Left cardiac atrium (tissue), 4 donors: ENCODE measurements around the gene MDM4. TPM values are rescaled to one million over a fixed set of nuclear protein-coding genes. Genes with fewer than 3 reads are reported as not detected.
"Not testable (repeated sequence)": the region's sequence is repeated elsewhere in the genome, so short reads cannot be mapped to it uniquely, and the experiment has no call there.

Experiments used
- ATAC-seq, 2 donors: fragments of 200-7000 bp; cut with Tn5 transposase; one replicate each; pipeline ENCODE4 v1.9.1; 2020; ENCODE audit warnings: mild to moderate bottlenecking in 2 of 2, moderate library complexity in 2 of 2
- DNase-seq: peaks from one replicate; pipeline ENCODE4 v3.0.0-alpha.2; 2020
- intact Hi-C, 2 donors: fragments of 100-400 bp; cut with DNase I; formaldehyde crosslinking; loops; one replicate each; pipeline versions ENCODE4 v1.14.1 to v1.15.1; 2022 to 2023
- total RNA-seq, 2 donors: library from RNA; stranded (reverse); fragmentation: NEBNext Ultra II Directional; extraction: Animal tissue kit (Norgen Biotek cat#: 25700); gene quantifications; one replicate each; pipeline ENCODE4 v1.2.1, GENCODE V29; 2021
- donor health status: DM: no; HTN: yes; CAD: no.
- donor health status: DM: no; HTN: yes; CAD: no; lungs with severe emphysema.
- donor health status: DM: yes; HTN: yes; CAD: no.
- donor health status: Dilated cardiomyopathy.

Gene MDM4
- total RNA-seq, 2 donors from 2014 or later, result 34.7 to 41.7 TPM

GRCh38 chr1:204506969-204507316 lies 9.3 kb upstream of the MDM4 start:
- intact Hi-C loops, result no loop called here
- ATAC-seq (peak; percentile 91 to 92), DNase-seq (peak; percentile 79)

- ATAC-seq (peak; percentile 23 to 24), DNase-seq (no peak)
- intact Hi-C loops, result no loop called here
Measured at GRCh38 chr1:204507317-204508105, 8.7 kb upstream of the MDM4 start.

GRCh38 chr1:204509186-204509635 lies 7.0 kb upstream of the MDM4 start:
- DNase-seq (no peak), ATAC-seq (no peak)
- intact Hi-C loops, result no loop called here

DNA sequence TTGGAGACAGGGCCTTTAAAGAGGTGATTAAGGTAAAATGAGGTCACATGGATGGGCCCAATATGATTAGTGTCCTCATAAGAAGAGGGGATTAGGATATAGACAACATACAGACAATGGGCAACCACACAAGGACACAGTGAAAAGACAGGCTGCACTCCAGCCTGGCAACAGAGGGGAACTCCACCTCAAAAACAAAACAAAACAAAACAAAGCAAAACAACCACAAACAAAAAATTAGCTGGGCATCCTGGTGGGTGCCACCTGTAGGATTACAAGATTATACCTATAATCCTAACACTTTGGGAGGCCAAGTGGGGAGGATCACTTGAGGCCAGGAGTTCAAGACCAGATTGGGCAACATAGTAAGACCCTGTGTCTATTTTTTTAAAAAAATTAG lies 4.8 kb upstream of the MDM4 start:
- intact Hi-C loops, result no loop called here
- ATAC-seq, result no peak
- no peak for DNase-seq

DNA sequence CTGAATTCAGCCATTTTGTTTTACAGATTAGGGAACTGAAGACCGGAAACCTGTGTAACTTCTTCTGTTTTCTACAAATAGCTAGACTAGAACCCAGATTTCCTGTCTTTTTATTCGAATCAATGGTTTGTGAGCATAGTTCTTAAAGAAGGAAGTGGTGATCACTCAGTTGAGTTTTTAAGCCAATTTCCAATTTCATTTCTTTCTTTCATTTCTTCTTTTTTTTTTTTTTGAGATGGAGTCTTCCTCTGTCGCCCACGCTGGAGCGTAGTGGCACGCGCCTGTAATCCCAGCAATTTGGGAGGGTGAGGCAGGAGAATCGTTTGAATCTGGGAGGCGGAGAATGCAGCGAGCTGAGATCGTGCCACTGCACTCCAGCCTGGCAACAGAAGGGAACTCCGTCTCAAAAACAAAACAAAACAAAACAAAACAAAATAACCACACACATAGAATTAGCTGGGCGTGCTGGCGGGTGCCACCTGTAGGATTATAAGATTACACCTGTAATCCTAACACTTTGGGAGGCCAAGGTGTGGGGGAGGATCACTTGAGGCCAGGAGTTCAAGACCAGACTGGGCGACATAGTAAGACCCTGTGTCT lies 3.0 kb upstream of the MDM4 start:
- ATAC-seq (no peak), DNase-seq (no peak)
- intact Hi-C loops, result no loop called here

GRCh38 chr1:204514828-204515227 lies 1.4 kb upstream of the MDM4 start:
- no peak for ATAC-seq
- no peak for DNase-seq
- intact Hi-C loops, result no loop called here

DNA sequence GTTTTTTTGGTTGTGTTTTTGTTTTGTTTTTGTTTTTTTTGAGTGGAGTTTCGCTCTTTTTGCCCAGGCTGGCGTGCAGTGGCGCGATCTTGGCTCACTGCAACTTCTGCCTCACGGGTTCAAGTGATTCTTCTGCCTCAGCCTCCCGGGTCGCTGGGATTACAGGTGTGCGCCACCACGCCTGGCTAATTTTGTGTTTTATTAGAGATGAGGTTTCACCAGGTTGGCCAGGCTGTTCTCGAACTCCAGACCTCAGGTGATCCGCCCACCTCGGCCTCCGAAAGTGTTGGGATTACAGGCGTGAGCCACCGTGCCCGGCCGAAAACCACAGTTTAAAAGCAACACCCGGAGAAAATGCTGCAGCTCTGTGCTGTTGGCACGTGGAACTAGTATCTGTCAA lies 1.2 kb downstream of the MDM4 start:
- DNase-seq, ATAC-seq, intact Hi-C loops: not testable (repeated sequence)

DNA sequence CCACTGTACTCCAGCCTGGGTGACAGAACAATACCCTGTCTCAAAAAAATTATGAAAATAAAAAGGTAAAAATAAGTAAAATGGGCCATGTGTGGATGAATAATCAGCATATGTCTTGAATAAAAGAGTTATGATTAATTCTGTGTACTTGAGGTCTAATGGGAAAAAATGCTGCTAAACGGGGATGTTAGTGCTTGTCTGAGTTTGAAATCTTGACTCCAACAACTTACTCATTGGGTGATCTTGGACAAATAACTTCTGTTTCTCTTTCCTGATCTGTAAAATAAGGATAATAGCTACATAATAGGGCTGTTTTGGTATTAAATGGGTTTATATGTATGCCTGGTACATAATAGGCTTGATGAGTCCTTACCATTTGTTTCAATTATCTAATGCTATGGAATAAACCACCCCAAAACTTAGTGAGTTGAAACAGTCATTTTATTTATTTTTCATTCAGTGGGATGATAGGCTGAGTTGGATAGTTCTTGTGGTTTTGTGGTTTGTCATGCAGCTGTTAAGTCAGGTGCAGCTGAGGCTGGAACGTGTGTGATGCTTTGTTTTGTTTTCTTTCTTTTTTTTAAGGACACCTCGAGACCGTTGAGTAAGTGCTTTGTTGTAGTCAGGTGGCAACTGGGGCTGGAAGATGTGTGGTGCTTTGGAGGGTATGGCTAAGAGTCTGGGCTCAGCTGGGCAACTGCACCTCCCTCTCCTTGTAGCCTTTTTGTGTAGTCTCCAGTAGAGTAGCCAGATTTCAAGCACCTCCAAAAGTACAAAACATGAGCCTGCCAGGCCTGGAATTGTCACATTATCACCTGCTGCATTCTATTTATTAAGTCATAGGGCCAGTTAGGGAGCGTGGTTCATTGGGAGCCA lies 4.9 kb downstream of the MDM4 start:
- intact Hi-C loops, result no loop called here
- DNase-seq, result no peak
- ATAC-seq, result no peak

- ATAC-seq, DNase-seq, intact Hi-C loops: not testable (repeated sequence)
Measured at GRCh38 chr1:204521941-204522521, 5.8 kb downstream of the MDM4 start.

GRCh38 chr1:204523605-204524215 lies 7.5 kb downstream of the MDM4 start:
- no peak for ATAC-seq
- no peak for DNase-seq
- intact Hi-C loops, result no loop called here

GRCh38 chr1:204524986-204525385 lies 8.8 kb downstream of the MDM4 start:
- DNase-seq (no peak), ATAC-seq (no peak)
- intact Hi-C loops, result no loop called here

- intact Hi-C loops, result no loop called here
- ATAC-seq (peak in 1 of 2 donors; percentile 41), DNase-seq (no peak)
Measured at GRCh38 chr1:204528241-204528640, 12.0 kb downstream of the MDM4 start.

DNA sequence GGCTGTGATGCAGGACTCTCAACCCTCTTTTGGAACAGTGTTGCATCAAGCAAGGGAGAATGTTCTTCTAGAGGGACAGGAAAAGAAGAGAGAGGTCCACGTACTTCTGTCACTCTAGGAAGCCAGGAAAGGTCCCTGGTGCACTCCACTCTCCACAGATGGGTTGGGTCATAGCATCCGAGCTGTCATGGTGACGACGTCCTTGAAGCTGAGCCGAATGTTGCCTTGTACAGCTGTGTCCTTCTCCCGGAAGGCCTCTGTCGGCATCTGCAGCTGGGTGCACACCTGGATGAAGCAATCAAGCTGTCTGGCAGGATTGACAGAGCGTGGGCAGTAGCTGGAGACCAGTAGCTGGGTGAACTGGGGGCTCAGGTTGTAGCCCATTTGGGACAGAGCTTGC lies 12.5 kb downstream of the MDM4 start:
- intact Hi-C loops, result no loop called here
- DNase-seq (no peak), ATAC-seq (no peak)

GRCh38 chr1:204529371-204529895 lies 13.2 kb downstream of the MDM4 start:
- peak in 1 of 2 donors; percentile 22 for ATAC-seq
- DNase-seq, result no peak
- intact Hi-C loops, result no loop called here

DNA sequence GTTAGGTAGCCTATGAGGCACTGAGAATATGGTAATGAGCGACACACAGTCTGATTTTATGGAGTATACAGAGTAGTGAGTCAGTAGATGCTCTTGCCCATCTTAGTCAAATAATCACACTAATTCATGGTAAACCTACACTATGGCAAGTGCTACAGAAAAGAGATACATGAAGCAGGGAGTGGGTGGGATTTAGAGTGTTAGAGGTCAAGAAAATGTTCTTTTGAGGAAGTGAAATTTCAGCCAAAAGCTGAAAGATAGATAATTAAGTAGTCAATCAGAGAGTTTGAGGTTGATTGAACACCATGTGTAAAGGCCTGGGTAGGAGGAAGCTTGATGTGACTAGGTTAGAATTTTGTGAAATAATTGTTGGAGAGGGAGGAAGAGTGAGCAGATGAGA lies 14.7 kb downstream of the MDM4 start:
- intact Hi-C loops, result no loop called here
- no peak for ATAC-seq
- DNase-seq, result no peak

DNA sequence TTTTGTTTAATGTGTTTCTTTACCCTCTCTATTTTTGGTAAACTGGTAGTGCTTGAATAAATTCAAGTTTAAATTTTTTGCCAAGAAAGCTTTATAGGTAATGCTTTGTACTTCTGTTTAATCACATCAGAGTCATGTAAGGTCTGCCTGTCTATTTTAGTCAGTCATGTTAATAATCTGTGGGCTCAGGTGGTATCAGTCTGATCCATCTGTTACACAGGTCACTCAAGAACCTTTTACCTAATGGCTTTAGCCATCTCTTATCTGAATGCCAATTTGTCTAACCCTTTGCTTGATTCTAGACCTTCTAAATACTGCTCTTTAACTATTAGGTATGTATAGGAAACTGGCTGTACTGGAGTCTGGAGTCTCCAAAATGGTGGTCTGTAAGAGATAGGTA lies 16.6 kb downstream of the MDM4 start:
- no peak for DNase-seq

GRCh38 chr1:204541626-204542025 lies 25.4 kb downstream of the MDM4 start:
- intact Hi-C loops, result no loop called here
- DNase-seq (no peak), ATAC-seq (no peak)

More for the DNA sequence above, 16.6 kb downstream of the MDM4 start:
- no peak for ATAC-seq
- intact Hi-C loops, result no loop called here

GRCh38 chr1:204544321-204544720 lies 28.1 kb downstream of the MDM4 start:
- intact Hi-C loops, result no loop called here
- DNase-seq, result no peak
- peak in 1 of 2 donors; percentile 38 for ATAC-seq

GRCh38 chr1:204545202-204545601 lies 29.0 kb downstream of the MDM4 start:
- intact Hi-C loops, result no loop called here
- ATAC-seq, result no peak

More at GRCh38 chr1:204545202-204545601, 29.0 kb downstream of the MDM4 start:
- DNase-seq, result no peak
